MM.1S (cell line): ENCODE measurements around the gene THRB.

ENCODE experiments used
- DNase-seq: peaks from one replicate; pipeline ENCODE4 v3.0.0-alpha.2; 2015
- H2AFZ ChIP-seq: fragments of 300-600 bp; sonication (generic); 2 replicates; pipeline ENCODE4 v1.6.0; 2016; ENCODE audit warnings: antibody characterized with exemption, low read length
- H3F3A ChIP-seq: fragments of 300-600 bp; sonication (generic); 2 replicates; pipeline ENCODE4 v1.6.1; 2016; ENCODE audit warnings: mild to moderate bottlenecking, antibody characterized with exemption, low read length, moderate library complexity, mixed read lengths; ENCODE audit not compliant: insufficient read depth
- H3K27ac ChIP-seq: fragments of 300-600 bp; sonication (generic); 2 replicates; pipeline ENCODE4 v1.5.1; 2016; ENCODE audit warnings: mild to moderate bottlenecking, low read length
- H3K27me3 ChIP-seq: fragments of 300-600 bp; sonication (generic); replicated peaks from 2 replicates; pipeline ENCODE4 v1.6.0; 2016; ENCODE audit warnings: low read length; ENCODE audit not compliant: insufficient read depth
- H3K36me3 ChIP-seq: fragments of 300-600 bp; sonication (generic); replicated peaks from 2 replicates; pipeline ENCODE4 v1.6.1; 2016; ENCODE audit warnings: mild to moderate bottlenecking, low read length, mixed read lengths; ENCODE audit not compliant: insufficient read depth
- H3K4me1 ChIP-seq: fragments of 300-600 bp; sonication (generic); 2 replicates; pipeline ENCODE4 v1.6.1; 2016; ENCODE audit warnings: low read length, mixed read lengths
- H3K4me2 ChIP-seq: fragments of 300-600 bp; sonication (generic); 2 replicates; pipeline ENCODE4 v1.6.0; 2016; ENCODE audit warnings: low read depth, low read length
- H3K4me3 ChIP-seq: fragments of 300-600 bp; sonication (generic); 2 replicates; pipeline ENCODE4 v1.5.1; 2016; ENCODE audit warnings: low read length, mixed read lengths
- H3K79me2 ChIP-seq: fragments of 300-600 bp; sonication (generic); 2 replicates; pipeline ENCODE4 v1.6.1; 2016; ENCODE audit warnings: mixed run types, low read length, mixed read lengths
- H3K9ac ChIP-seq: fragments of 300-600 bp; sonication (generic); 2 replicates; pipeline ENCODE4 v1.6.1; 2016; ENCODE audit warnings: low read length, mixed read lengths
- H3K9me2 ChIP-seq: fragments of 300-600 bp; sonication (generic); replicated peaks from 2 replicates; pipeline ENCODE4 v1.6.1; 2016; ENCODE audit warnings: mild to moderate bottlenecking, low read length, mixed read lengths; ENCODE audit not compliant: insufficient read depth
- H3K9me3 ChIP-seq: fragments of 300-600 bp; sonication (generic); replicated peaks from 2 replicates; pipeline ENCODE4 v1.6.1; 2016; ENCODE audit warnings: mild to moderate bottlenecking, low read length, mixed read lengths; ENCODE audit not compliant: insufficient read depth
- H4K20me1 ChIP-seq: fragments of 300-600 bp; sonication (generic); 2 replicates; pipeline ENCODE4 v1.6.1; 2016; ENCODE audit warnings: mild to moderate bottlenecking, low read length, moderate library complexity, mixed read lengths; ENCODE audit not compliant: insufficient read depth
- CTCF ChIP-seq: fragments of 300-600 bp; sonication (generic); IDR thresholded peaks from 2 replicates; pipeline ENCODE4 v1.5.1; 2016; ENCODE audit warnings: antibody characterized with exemption, low read length, mixed read lengths
- EZH2 ChIP-seq: fragments of 300-600 bp; sonication (generic); optimal IDR thresholded peaks from 2 replicates; pipeline ENCODE3; 2017; ENCODE audit warnings: low read depth, mild to moderate bottlenecking, antibody characterized with exemption, low read length, mixed read lengths
- EZH2phosphoT487 ChIP-seq: fragments of 300-600 bp; sonication (generic); IDR thresholded peaks from 2 replicates; pipeline ENCODE4 v1.6.1; 2018; ENCODE audit warnings: antibody characterized with exemption, low read length

THRB gene

GRCh38 chr3:24338409-24339130 lies 156.1 kb downstream of the THRB start:
- no peaks in the 10 kb centered on the region for H3K9me2 ChIP-seq
- no peak for DNase-seq

GRCh38 chr3:24336101-24336500 lies 158.5 kb downstream of the THRB start:
- no peak overlapping the region for H2AFZ ChIP-seq
- no peaks in the 10 kb centered on the region for H3K27me3 ChIP-seq
- no peak for DNase-seq
- H3K9me2 ChIP-seq = no peaks in the 10 kb centered on the region
- no peak overlapping the region for H3K9ac ChIP-seq
- H3K79me2 ChIP-seq = no peaks in the 10 kb centered on the region
- H3F3A ChIP-seq = no peaks in the 10 kb centered on the region
- no peak overlapping the region for H3K27ac ChIP-seq
- no peak overlapping the region for H3K4me2 ChIP-seq
- no peaks in the 10 kb centered on the region for H3K36me3 ChIP-seq
- no peaks in the 10 kb centered on the region for H4K20me1 ChIP-seq
- H3K4me1 ChIP-seq = no peaks in the 10 kb centered on the region
- TF ChIP-seq CTCF (no peak), EZH2phosphoT487 (no peak), EZH2 (no peak)
- no peaks in the 10 kb centered on the region for H3K9me3 ChIP-seq
- no peak overlapping the region for H3K4me3 ChIP-seq

More at GRCh38 chr3:24338409-24339130, 156.1 kb downstream of the THRB start:
- Histone ChIP-seq H3F3A (no peaks in the 10 kb centered on the region), H3K9ac (no peak overlapping the region), H3K4me3 (no peak overlapping the region), H3K4me2 (no peak overlapping the region), H3K27ac (no peak overlapping the region), H4K20me1 (no peaks in the 10 kb centered on the region), H3K27me3 (no peaks in the 10 kb centered on the region), H3K9me3 (no peaks in the 10 kb centered on the region), H2AFZ (no peak overlapping the region), H3K79me2 (no peaks in the 10 kb centered on the region), H3K4me1 (no peaks in the 10 kb centered on the region), H3K36me3 (no peaks in the 10 kb centered on the region)
- TF ChIP-seq EZH2 (no peak), CTCF (no peak), EZH2phosphoT487 (no peak)

- Histone ChIP-seq H3K79me2 (no peaks in the 10 kb centered on the region), H2AFZ (no peak overlapping the region), H3K27me3 (no peaks in the 10 kb centered on the region), H3K9ac (no peak overlapping the region), H3K9me2 (no peaks in the 10 kb centered on the region), H3K4me3 (no peak overlapping the region), H3K9me3 (no peaks in the 10 kb centered on the region), H3K27ac (no peak overlapping the region), H3K36me3 (no peaks in the 10 kb centered on the region), H3K4me2 (no peak overlapping the region), H4K20me1 (no peaks in the 10 kb centered on the region), H3F3A (no peaks in the 10 kb centered on the region), H3K4me1 (no peaks in the 10 kb centered on the region)
- no peak for TF ChIP-seq EZH2phosphoT487
- no peak for TF ChIP-seq EZH2
- no peak for TF ChIP-seq CTCF
- no peak for DNase-seq
Measured at GRCh38 chr3:24332092-24332491, 162.6 kb downstream of the THRB start.
